WTC11 (cell line): ENCODE data around the gene MYOF. TPM values are rescaled to one million over a fixed set of nuclear protein-coding genes. Genes with fewer than 3 reads are reported as not detected.
A peak's percentile ranks its signal among the peaks of the same experiment; 100 is the strongest.

Experiments
- ATAC-seq: fragments of 200-7000 bp; cut with Tn5 transposase; 2 replicates; pipeline ENCODE4 v1.10.0; 2021; ENCODE audit warnings: mild to moderate bottlenecking, moderate library complexity
- CTCF ChIA-PET: fragments of 300-600 bp; sonication (Branson Sonifier 250); formaldehyde crosslinking; loops from one replicate; lab custom pipeline; 2021; ENCODE audit warnings: antibody characterized with exemption; lab: Charles Lee
- POLR2A ChIA-PET: fragments of 350-600 bp; sonication (Branson Sonifier 250); formaldehyde crosslinking; loops from one replicate; lab custom pipeline; 2021; ENCODE audit warnings: antibody characterized with exemption; lab: Charles Lee
- DNase-seq: peaks from one replicate; pipeline ENCODE4 v3.0.0; 2021; ENCODE audit warnings: low spot score
- H3K27ac Mint-ChIP-seq: 2 replicates; pipeline ENCODE4 v1.8.0; 2021; ENCODE audit warnings: mixed read lengths
- H3K27me3 Mint-ChIP-seq: 2 replicates; pipeline ENCODE4 v1.8.0; 2021; ENCODE audit warnings: low read depth, mild to moderate bottlenecking, moderate library complexity, mixed read lengths
- H3K36me3 Mint-ChIP-seq: 2 replicates; pipeline ENCODE4 v1.8.0; 2021; ENCODE audit warnings: mixed read lengths
- H3K4me1 Mint-ChIP-seq: 2 replicates; pipeline ENCODE4 v1.8.0; 2022; ENCODE audit warnings: mixed read lengths
- H3K4me3 Mint-ChIP-seq: 2 replicates; pipeline ENCODE4 v1.8.0; 2021; ENCODE audit warnings: mild to moderate bottlenecking, moderate library complexity, mixed read lengths
- H3K9me3 Mint-ChIP-seq: 2 replicates; pipeline ENCODE4 v1.8.0; 2021; ENCODE audit warnings: mixed read lengths
- CREM ChIP-seq: sonication (generic); formaldehyde crosslinking; IDR thresholded peaks from 2 replicates; pipeline ENCODE4 v1.8.1; 2022; ENCODE audit warnings: mild to moderate bottlenecking, missing genetic modification reagents, moderate library complexity
- GABPB1 ChIP-seq: sonication (generic); formaldehyde crosslinking; IDR thresholded peaks from 2 replicates; pipeline ENCODE4 v1.8.1; 2023; ENCODE audit warnings: mild to moderate bottlenecking, missing genetic modification reagents
- JUN ChIP-seq: sonication (generic); formaldehyde crosslinking; IDR thresholded peaks from 2 replicates; pipeline ENCODE4 v1.8.0; 2023; ENCODE audit warnings: mild to moderate bottlenecking, missing genetic modification reagents
- NFATC4 ChIP-seq: fragments of 250-450 bp; sonication (Bioruptor Pico); IDR thresholded peaks from 2 replicates; pipeline ENCODE4 v1.9.0; 2021; ENCODE audit warnings: mild to moderate bottlenecking
- NFE2L1 ChIP-seq: sonication (generic); formaldehyde crosslinking; IDR thresholded peaks from 2 replicates; pipeline ENCODE4 v1.8.1; 2023; ENCODE audit warnings: missing genetic modification reagents
- OVOL2 ChIP-seq: fragments of 250-450 bp; sonication (Bioruptor Pico); IDR thresholded peaks from 2 replicates; pipeline ENCODE4 v1.9.0; 2021; ENCODE audit warnings: mild to moderate bottlenecking, borderline replicate concordance
- SOX15 ChIP-seq: fragments of 250-450 bp; sonication (Bioruptor Pico); IDR thresholded peaks from 2 replicates; pipeline ENCODE4 v1.9.0; 2021; ENCODE audit warnings: mild to moderate bottlenecking
- SP1 ChIP-seq: sonication (generic); formaldehyde crosslinking; conservative IDR thresholded peaks from 2 replicates; pipeline ENCODE4 v1.8.1; 2022; ENCODE audit warnings: missing genetic modification reagents
- TEAD4 ChIP-seq: sonication (generic); formaldehyde crosslinking; IDR thresholded peaks from 2 replicates; pipeline ENCODE4 v1.8.0; 2022; ENCODE audit warnings: mild to moderate bottlenecking, missing genetic modification reagents
- ZNF138 ChIP-seq: sonication (generic); formaldehyde crosslinking; conservative IDR thresholded peaks from 2 replicates; pipeline ENCODE4 v1.8.1; 2022; ENCODE audit warnings: mild to moderate bottlenecking, moderate library complexity, missing genetic modification reagents
- total RNA-seq: library from RNA; stranded (reverse); gene quantifications from 3 replicates; pipeline ENCODE4 v1.2.3, GENCODE V29; 2021
- TF ChIP-seq, protein P1 (sequence below): sonication (generic); formaldehyde crosslinking; IDR thresholded peaks from 2 replicates; pipeline ENCODE4 v1.8.1; 2023; ENCODE audit warnings: mild to moderate bottlenecking, missing genetic modification reagents, moderate library complexity
- TF ChIP-seq, protein P2 (sequence below): sonication (generic); formaldehyde crosslinking; IDR thresholded peaks from 2 replicates; pipeline ENCODE4 v1.8.0; 2022; ENCODE audit warnings: mild to moderate bottlenecking, missing genetic modification reagents
- TF ChIP-seq, protein P3 (sequence below): fragments of 250-450 bp; sonication (Bioruptor Pico); IDR thresholded peaks from 2 replicates; pipeline ENCODE4 v1.9.0; 2021; ENCODE audit warnings: mild to moderate bottlenecking
- TF ChIP-seq, protein P4 (sequence below): sonication (generic); formaldehyde crosslinking; IDR thresholded peaks from 2 replicates; pipeline ENCODE4 v1.8.1; 2023; ENCODE audit warnings: mild to moderate bottlenecking, missing genetic modification reagents
- TF ChIP-seq, protein P5 (sequence below): sonication (generic); formaldehyde crosslinking; conservative IDR thresholded peaks from 2 replicates; pipeline ENCODE4 v1.8.1; 2022; ENCODE audit warnings: mild to moderate bottlenecking, missing genetic modification reagents
- TF ChIP-seq, protein P6 (sequence below): sonication (generic); formaldehyde crosslinking; IDR thresholded peaks from 2 replicates; pipeline ENCODE4 v1.8.0; 2022; ENCODE audit warnings: mild to moderate bottlenecking, missing genetic modification reagents
- TF ChIP-seq, protein P7 (sequence below): fragments of 250-450 bp; sonication (Bioruptor Pico); conservative IDR thresholded peaks from 2 replicates; pipeline ENCODE4 v1.9.0; 2021; ENCODE audit warnings: mild to moderate bottlenecking

The MYOF gene
- total RNA-seq, 1 experiment from 2014 or later: 1.8 TPM

DNA sequence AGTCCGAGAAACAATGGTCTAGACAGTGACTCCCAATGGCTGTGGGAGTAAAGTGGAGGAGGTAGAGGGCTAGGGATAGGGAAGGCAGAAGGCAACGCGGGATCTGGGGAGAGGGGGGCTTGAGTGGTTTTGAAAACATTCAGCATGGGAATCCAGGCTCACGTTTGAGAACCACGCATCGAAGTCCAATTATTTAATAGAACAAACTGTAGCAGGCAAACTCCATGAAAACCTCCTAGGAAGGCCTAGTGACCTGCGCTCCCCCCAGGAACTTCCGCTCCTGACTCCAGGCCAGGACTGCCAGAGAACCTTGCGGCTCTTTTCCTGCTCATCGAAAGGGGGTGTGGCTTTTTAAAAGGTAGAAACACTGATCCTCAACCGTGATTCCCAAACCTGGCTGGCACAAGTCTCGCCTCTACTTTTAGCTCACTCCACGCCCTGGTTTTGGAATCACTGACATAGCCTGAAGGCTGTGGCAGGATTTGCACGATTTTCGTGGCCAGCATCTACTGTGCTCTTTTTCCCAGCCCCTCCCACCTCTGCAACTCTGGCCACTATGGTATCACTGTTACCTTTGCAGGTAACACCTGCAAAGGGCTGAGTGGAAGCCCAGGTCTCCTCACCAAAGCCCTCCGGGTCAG is 43.4 kb downstream of the MYOF start (continued):
- TF ChIP-seq GABPB1 (CRISPR knock-in tag): no peak
- no peak for TF ChIP-seq OVOL2 (CRISPR knock-in tag)
- TF ChIP-seq NFE2L1 (CRISPR knock-in tag): no peak
- peak; percentile 5; the same call in 1 of the 2 replicates for TF ChIP-seq SP1
- TF ChIP-seq, all 79 proteins: peak for 4

DNA sequence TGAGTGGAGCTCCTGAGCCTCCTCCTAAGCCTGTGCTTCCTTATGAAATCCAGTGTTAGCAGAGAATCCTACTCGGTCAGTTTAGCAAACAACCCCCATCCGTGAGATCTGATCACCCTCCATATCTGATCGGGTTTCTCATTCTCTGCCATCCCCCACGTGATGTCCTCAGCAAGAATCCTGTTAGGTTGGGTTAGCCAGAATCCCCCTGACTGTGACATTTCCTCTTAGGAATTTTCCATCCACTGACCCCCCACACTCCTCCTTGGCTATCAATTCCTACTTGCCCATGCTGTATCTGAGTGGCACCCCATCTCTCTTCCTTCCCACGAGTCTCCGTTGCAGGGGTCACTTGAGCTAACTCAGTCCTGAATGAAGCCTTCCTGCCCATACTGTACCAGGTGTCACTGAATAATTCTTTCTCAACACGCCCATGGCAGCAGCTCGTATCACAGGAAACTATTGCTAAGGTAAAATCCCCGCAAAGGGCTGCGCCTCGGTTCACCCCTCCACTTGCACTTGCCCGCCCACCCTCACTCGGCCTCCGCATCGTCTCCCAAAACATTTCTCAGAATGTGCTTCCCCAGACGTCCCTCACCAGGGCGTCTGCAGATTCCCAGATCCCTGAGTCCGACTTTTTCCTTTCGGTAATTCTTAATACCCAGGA is 44.1 kb downstream of the MYOF start:
- Mint-ChIP-seq H3K4me3 (peak overlapping the region; percentile 68), H3K36me3 (no peaks in the 10 kb centered on the region), H3K27ac (peak overlapping the region; percentile 98), H3K9me3 (no peaks in the 10 kb centered on the region), H3K4me1 (peaks cover 76% of the 10 kb centered on the region), H3K27me3 (no peaks in the 10 kb centered on the region; the same call in 1 of the 2 replicates)
- TF ChIP-seq, protein P1, sequence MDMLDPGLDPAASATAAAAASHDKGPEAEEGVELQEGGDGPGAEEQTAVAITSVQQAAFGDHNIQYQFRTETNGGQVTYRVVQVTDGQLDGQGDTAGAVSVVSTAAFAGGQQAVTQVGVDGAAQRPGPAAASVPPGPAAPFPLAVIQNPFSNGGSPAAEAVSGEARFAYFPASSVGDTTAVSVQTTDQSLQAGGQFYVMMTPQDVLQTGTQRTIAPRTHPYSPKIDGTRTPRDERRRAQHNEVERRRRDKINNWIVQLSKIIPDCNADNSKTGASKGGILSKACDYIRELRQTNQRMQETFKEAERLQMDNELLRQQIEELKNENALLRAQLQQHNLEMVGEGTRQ (CRISPR knock-in tag): peak; percentile 75
- no peak for TF ChIP-seq ZNF138 (CRISPR knock-in tag)
- no peak for TF ChIP-seq SOX15 (CRISPR knock-in tag)
- TF ChIP-seq, protein P2, sequence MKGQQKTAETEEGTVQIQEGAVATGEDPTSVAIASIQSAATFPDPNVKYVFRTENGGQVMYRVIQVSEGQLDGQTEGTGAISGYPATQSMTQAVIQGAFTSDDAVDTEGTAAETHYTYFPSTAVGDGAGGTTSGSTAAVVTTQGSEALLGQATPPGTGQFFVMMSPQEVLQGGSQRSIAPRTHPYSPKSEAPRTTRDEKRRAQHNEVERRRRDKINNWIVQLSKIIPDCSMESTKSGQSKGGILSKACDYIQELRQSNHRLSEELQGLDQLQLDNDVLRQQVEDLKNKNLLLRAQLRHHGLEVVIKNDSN (CRISPR knock-in tag): peak; percentile 64; the same call in 1 of the 2 replicates
- TF ChIP-seq, protein P3, sequence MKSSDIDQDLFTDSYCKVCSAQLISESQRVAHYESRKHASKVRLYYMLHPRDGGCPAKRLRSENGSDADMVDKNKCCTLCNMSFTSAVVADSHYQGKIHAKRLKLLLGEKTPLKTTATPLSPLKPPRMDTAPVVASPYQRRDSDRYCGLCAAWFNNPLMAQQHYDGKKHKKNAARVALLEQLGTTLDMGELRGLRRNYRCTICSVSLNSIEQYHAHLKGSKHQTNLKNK (CRISPR knock-in tag): no peak
- no peak for TF ChIP-seq JUN (CRISPR knock-in tag)
- POLR2A ChIA-PET: interaction anchor here (1.2 to 2.1 kb wide), 2 partner anchors 8 to 18 kb away, joined by 5 to 17 read pairs; no protein-coding TSS in a partner anchor
- CTCF ChIA-PET: interaction anchor here (0.9 to 3.3 kb wide), 7 partner anchors 8 to 62 kb away, joined by 3 to 19 read pairs (median 5); partner anchors contain the start of gene MYOF
- DNase-seq (no peak), ATAC-seq (peak; percentile 4)

DNA sequence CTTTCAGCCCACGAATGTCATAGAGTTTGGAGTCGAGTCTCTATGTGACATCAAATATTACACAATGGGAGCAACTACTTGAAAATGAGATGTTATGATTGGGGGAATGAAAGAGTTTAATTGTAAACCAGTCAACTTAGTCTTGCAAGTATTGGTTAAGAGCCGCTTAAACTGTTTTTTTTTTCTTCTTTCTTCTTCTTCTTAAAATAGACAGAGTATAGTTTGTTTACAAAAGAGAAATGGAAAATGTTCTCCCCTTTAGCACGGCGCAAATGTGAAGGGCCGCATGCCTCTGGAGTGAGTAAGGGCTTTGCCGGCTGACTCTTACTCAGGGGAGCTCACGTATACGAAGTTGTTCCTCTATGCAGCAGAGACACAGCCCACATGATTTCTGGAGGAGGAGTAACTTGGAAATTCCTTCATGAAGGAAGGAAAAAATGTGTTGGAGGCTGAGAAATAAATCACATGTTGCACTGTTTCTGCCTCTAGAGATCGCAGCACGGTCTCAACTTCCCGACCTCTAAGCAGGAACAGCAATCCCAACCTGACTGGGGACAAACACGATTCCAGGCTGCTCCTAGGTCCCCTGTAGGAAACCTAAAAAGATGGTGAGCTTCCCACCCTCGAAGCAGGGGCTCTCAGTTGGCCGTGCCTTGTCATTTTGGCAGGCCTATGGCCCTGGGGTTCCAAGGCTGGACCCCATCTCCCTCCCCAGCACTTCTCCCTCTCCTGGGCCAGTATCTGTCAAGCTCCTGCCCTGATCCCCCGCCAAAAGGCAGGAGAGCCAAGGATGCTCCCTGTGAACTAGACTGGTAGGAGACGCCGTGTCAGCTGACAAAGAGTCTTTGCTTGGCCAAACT is 44.8 kb downstream of the MYOF start:
- no peaks in the 10 kb centered on the region for H3K9me3 Mint-ChIP-seq
- H3K27me3 Mint-ChIP-seq: no peaks in the 10 kb centered on the region; the same call in 1 of the 2 replicates
- H3K4me3 Mint-ChIP-seq: peak overlapping the region; percentile 68
- H3K27ac Mint-ChIP-seq: peak overlapping the region; percentile 98
- POLR2A ChIA-PET: interaction anchor here (0.6 to 2.1 kb wide), 2 partner anchors 8 to 11 kb away, joined by 5 to 17 read pairs; no protein-coding TSS in a partner anchor
- peaks cover 78% of the 10 kb centered on the region for H3K4me1 Mint-ChIP-seq
- ATAC-seq (peak; percentile 48), DNase-seq (peak; percentile 43)
- TF ChIP-seq, protein P4, sequence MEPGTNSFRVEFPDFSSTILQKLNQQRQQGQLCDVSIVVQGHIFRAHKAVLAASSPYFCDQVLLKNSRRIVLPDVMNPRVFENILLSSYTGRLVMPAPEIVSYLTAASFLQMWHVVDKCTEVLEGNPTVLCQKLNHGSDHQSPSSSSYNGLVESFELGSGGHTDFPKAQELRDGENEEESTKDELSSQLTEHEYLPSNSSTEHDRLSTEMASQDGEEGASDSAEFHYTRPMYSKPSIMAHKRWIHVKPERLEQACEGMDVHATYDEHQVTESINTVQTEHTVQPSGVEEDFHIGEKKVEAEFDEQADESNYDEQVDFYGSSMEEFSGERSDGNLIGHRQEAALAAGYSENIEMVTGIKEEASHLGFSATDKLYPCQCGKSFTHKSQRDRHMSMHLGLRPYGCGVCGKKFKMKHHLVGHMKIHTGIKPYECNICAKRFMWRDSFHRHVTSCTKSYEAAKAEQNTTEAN (CRISPR knock-in tag): no peak
- TF ChIP-seq SP1: no peak
- TF ChIP-seq NFATC4 (CRISPR knock-in tag): no peak
- 0 out of 2 replicates have a peak, but pooled peaks have one; percentile 21 for TF ChIP-seq CREM (CRISPR knock-in tag)
- TF ChIP-seq, protein P5, sequence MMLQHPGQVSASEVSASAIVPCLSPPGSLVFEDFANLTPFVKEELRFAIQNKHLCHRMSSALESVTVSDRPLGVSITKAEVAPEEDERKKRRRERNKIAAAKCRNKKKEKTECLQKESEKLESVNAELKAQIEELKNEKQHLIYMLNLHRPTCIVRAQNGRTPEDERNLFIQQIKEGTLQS (CRISPR knock-in tag): no peak
- TF ChIP-seq, protein P6, sequence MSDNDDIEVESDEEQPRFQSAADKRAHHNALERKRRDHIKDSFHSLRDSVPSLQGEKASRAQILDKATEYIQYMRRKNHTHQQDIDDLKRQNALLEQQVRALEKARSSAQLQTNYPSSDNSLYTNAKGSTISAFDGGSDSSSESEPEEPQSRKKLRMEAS (CRISPR knock-in tag): peak; percentile 51
- TF ChIP-seq, protein P7, sequence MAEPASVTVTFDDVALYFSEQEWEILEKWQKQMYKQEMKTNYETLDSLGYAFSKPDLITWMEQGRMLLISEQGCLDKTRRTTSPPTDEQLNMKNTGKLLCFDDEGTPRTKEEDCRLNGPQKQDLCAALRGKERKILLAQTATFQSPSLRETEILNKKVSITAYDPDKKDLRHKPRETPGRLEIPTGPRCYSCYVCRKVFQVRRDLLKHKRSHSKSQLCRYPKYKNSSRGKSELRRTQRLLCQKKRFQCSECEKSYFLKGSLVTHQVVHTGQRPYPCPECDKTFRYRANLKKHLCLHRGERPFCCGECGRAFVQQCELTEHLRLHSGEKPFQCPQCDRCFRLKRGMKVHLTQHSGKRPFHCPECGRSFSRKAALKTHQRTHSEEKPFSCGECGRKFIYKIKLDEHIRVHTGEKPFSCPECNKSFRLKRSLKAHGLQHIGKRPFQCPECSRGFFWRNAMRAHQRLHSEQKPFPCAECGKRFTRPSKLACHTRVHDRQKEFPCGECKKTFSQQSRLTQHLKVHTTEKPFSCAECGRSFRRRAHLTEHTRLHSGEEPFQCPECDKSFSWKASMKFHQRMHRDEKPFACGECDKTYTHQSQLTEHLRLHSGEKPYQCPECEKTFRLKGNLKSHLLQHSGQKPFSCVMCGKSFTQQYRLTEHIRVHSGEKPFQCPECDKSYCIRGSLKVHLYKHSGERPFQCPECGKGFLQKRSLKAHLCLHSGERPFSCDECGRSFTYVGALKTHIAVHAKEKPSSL (CRISPR knock-in tag): no peak
- no peak for TF ChIP-seq JUN (CRISPR knock-in tag)
- no peak for TF ChIP-seq TEAD4 (CRISPR knock-in tag)
- CTCF ChIA-PET: interaction anchor here (0.9 to 2.5 kb wide), 8 partner anchors 9 to 84 kb away, joined by 3 to 19 read pairs (median 5); partner anchors contain the start of gene MYOF
- no peaks in the 10 kb centered on the region for H3K36me3 Mint-ChIP-seq
